CD14-positive monocyte (primary cell): ENCODE measurements around the gene STT3B. TPM values are rescaled to one million over a fixed set of nuclear protein-coding genes. Genes with fewer than 3 reads are reported as not detected.

Experiments used
- DNase-seq, 3 donors: peaks; one replicate each; pipeline ENCODE4 v3.0.0-alpha.2; 2011 to 2022
- H2AFZ ChIP-seq: 2 replicates; pipeline ENCODE4 v1.6.0; 2012; ENCODE audit warnings: mild to moderate bottlenecking, low read depth, low read length, inconsistent platforms; ENCODE audit not compliant: insufficient read depth, poor library complexity, severe bottlenecking
- H3K27ac ChIP-seq, 2 donors: 1 replicate in 1 of 2; 2 replicates in 1 of 2; pipeline ENCODE4 v1.5.1; 2012 to 2013; ENCODE audit warnings: low read length in 2 of 2, control low read depth in 1 of 2, inconsistent platforms in 1 of 2, low read depth in 1 of 2, mild to moderate bottlenecking in 1 of 2
- H3K27me3 ChIP-seq, 2 donors: one replicate each; pipeline versions ENCODE4 v1.6.0 to v1.6.1; 2011 to 2013; ENCODE audit warnings: low read length in 2 of 2; ENCODE audit not compliant: control insufficient read depth in 2 of 2, insufficient read depth in 2 of 2
- H3K36me3 ChIP-seq, 2 donors: replicated peaks in 1 of 2; 1 replicate in 1 of 2; 2 replicates in 1 of 2; pipeline versions ENCODE4 v1.5.1 to v1.6.1; 2012 to 2013; ENCODE audit warnings: low read length in 2 of 2, control low read depth in 1 of 2, inconsistent platforms in 1 of 2, mild to moderate bottlenecking in 1 of 2; ENCODE audit not compliant: insufficient read depth in 2 of 2, control insufficient read depth in 1 of 2
- H3K4me1 ChIP-seq, 2 donors: 1 replicate in 1 of 2; 2 replicates in 1 of 2; pipeline versions ENCODE4 v1.5.1 to v1.6.1; 2012 to 2013; ENCODE audit warnings: low read length in 2 of 2, control low read depth in 1 of 2, inconsistent platforms in 1 of 2, mild to moderate bottlenecking in 1 of 2, moderate library complexity in 1 of 2; ENCODE audit not compliant: insufficient read depth in 2 of 2, control insufficient read depth in 1 of 2
- H3K4me2 ChIP-seq: replicated peaks from 2 replicates; pipeline ENCODE3; 2012; ENCODE audit warnings: low read length, moderate library complexity, mild to moderate bottlenecking; ENCODE audit not compliant: poor library complexity, severe bottlenecking; ENCODE audit errors: extremely low read depth
- H3K4me3 ChIP-seq, 3 experiments: fragments of 200-600 bp in 1 of 3; sonication (generic) in 1 of 3; replicated peaks in 1 of 3; 1 replicate in 2 of 3; 2 replicates in 1 of 3; pipeline ENCODE4 v1.5.1; 2011 to 2013; ENCODE audit warnings: low read length in 3 of 3, mild to moderate bottlenecking in 3 of 3, control low read depth in 2 of 3, low read depth in 2 of 3, inconsistent platforms in 1 of 3, moderate library complexity in 1 of 3
- H3K79me2 ChIP-seq: 2 replicates; pipeline ENCODE4 v1.6.0; 2012; ENCODE audit warnings: mild to moderate bottlenecking, control low read depth, inconsistent platforms, low read length, moderate library complexity; ENCODE audit not compliant: insufficient read depth
- H3K9ac ChIP-seq: 2 replicates; pipeline ENCODE4 v1.6.0; 2017; ENCODE audit warnings: low read length, mild to moderate bottlenecking; ENCODE audit not compliant: insufficient read depth, poor library complexity, severe bottlenecking
- H3K9me3 ChIP-seq, 2 donors: replicated peaks in 1 of 2; 1 replicate in 1 of 2; 2 replicates in 1 of 2; pipeline versions ENCODE4 v1.5.1 to v1.6.1; 2012 to 2013; ENCODE audit warnings: low read length in 2 of 2, control low read depth in 1 of 2; ENCODE audit not compliant: control insufficient read depth in 1 of 2, insufficient read depth in 1 of 2
- H4K20me1 ChIP-seq: 2 replicates; pipeline ENCODE4 v1.6.0; 2012; ENCODE audit warnings: mild to moderate bottlenecking, low read length, control low read depth, moderate library complexity; ENCODE audit not compliant: insufficient read depth
- H3K27ac Mint-ChIP-seq, 7 donors: one replicate each; pipeline ENCODE4 v1.8.0; 2020; ENCODE audit warnings: mild to moderate bottlenecking in 7 of 7, mixed read lengths in 7 of 7, moderate library complexity in 6 of 7, inconsistent platforms in 2 of 7
- H3K27me3 Mint-ChIP-seq, 3 donors: one replicate each; pipeline ENCODE4 v1.8.0; 2021 to 2022; ENCODE audit warnings: low read depth in 3 of 3, mild to moderate bottlenecking in 3 of 3, mixed read lengths in 3 of 3, moderate library complexity in 3 of 3, inconsistent platforms in 1 of 3
- H3K36me3 Mint-ChIP-seq, 2 donors: one replicate each; pipeline ENCODE4 v1.8.0; 2020; ENCODE audit warnings: mixed read lengths in 2 of 2, inconsistent platforms in 1 of 2, mild to moderate bottlenecking in 1 of 2
- H3K4me1 Mint-ChIP-seq: one replicate; pipeline ENCODE4 v1.8.0; 2020; ENCODE audit warnings: mild to moderate bottlenecking, mixed read lengths
- H3K4me3 Mint-ChIP-seq, 2 donors: one replicate each; pipeline ENCODE4 v1.8.0; 2020; ENCODE audit warnings: mild to moderate bottlenecking in 2 of 2, mixed read lengths in 2 of 2, moderate library complexity in 1 of 2
- H3K9me3 Mint-ChIP-seq, 7 donors: one replicate each; pipeline ENCODE4 v1.8.0; 2020 to 2022; ENCODE audit warnings: mixed read lengths in 7 of 7, mild to moderate bottlenecking in 6 of 7, moderate library complexity in 6 of 7, inconsistent platforms in 2 of 7
- CTCF ChIP-seq: fragments of 200-600 bp; IDR thresholded peaks from one replicate; pipeline ENCODE4 v1.8.0; 2022; ENCODE audit warnings: antibody characterized with exemption, mild to moderate bottlenecking
- WGBS: methylation state at CpG from one replicate; pipeline ENCODE4 v1.1.5; 2013; ENCODE audit warnings: missing lambda C conversion rate; ENCODE audit not compliant: insufficient coverage; 5-methylcytosine and 5-hydroxymethylcytosine counted together
- intact Hi-C, 2 donors: fragments of 100-400 bp; cut with micrococcal nuclease; formaldehyde crosslinking; loops; one replicate each; pipeline versions ENCODE4 v1.15.0 to v1.15.1; 2023
- polyA plus RNA-seq, 3 donors: library from polyadenylated mRNA; depleted of rRNA in 1 of 3; unstranded in 2 of 3; stranded (reverse) in 1 of 3; fragments of 300-500 nt in 2 of 3; fragments of >200 nt in 1 of 3; fragmentation: Illumina TruSeq in 2 of 3; gene quantifications; 1 replicate in 2 of 3; 2 replicates in 1 of 3; pipeline ENCODE4 v1.2.3, GENCODE V29; 2012 to 2021

The STT3B gene
- polyA plus RNA-seq, 3 donors = 47.3 to 97.0 (median 86.3) TPM

- intact Hi-C loops = no loop called here
- Histone ChIP-seq H3K9ac (no peak overlapping the region), H3K79me2 (no peaks in the 10 kb centered on the region), H3K27me3 (no peaks in the 10 kb centered on the region), H4K20me1 (no peaks in the 10 kb centered on the region), H3K4me3 (no peak overlapping the region), H3K4me1 (no peaks in the 10 kb centered on the region), H3K27ac (no peak overlapping the region), H3K4me2 (no peak overlapping the region), H3K36me3 (no peaks in the 10 kb centered on the region), H3K9me3 (peaks cover 13 to 21% of the 10 kb centered on the region in 2 donors), H2AFZ (no peak overlapping the region)
- peaks cover 0 to 3% (median 3%) of the 10 kb centered on the region in 3 donors for H3K27me3 Mint-ChIP-seq
- WGBS = no CpG with 5 or more reads among the region's 6 CpGs
- no peak for DNase-seq
- H3K9me3 Mint-ChIP-seq = peaks cover 10 to 30% (median 14%) of the 10 kb centered on the region in 7 donors
- H3K36me3 Mint-ChIP-seq = no peaks in the 10 kb centered on the region
- no peaks in the 10 kb centered on the region for H3K4me1 Mint-ChIP-seq
- no peak overlapping the region for H3K4me3 Mint-ChIP-seq
- TF ChIP-seq CTCF = no peak
- H3K27ac Mint-ChIP-seq = no peak overlapping the region
These were observed 41.1 kb upstream of the STT3B start for GRCh38 chr3:31491660-31492059.

GRCh38 chr3:31493149-31493548, 39.6 kb upstream of the STT3B start:
- no peak overlapping the region for H2AFZ ChIP-seq
- no peak overlapping the region for H3K4me2 ChIP-seq
- no peak overlapping the region for H3K9ac ChIP-seq
- H3K4me3 ChIP-seq = no peak overlapping the region
- Mint-ChIP-seq H3K9me3 (peaks cover 10 to 30% (median 14%) of the 10 kb centered on the region in 7 donors), H3K36me3 (no peaks in the 10 kb centered on the region), H3K4me1 (no peaks in the 10 kb centered on the region), H3K4me3 (no peak overlapping the region), H3K27ac (no peak overlapping the region), H3K27me3 (peaks cover 0 to 2% (median 2%) of the 10 kb centered on the region in 3 donors)
- H3K27me3 ChIP-seq = no peaks in the 10 kb centered on the region
- DNase-seq = no peak
- TF ChIP-seq CTCF = no peak
- peaks cover 13 to 21% of the 10 kb centered on the region in 2 donors for H3K9me3 ChIP-seq
- H3K36me3 ChIP-seq = no peaks in the 10 kb centered on the region
- intact Hi-C loops = no loop called here
- H3K4me1 ChIP-seq = no peaks in the 10 kb centered on the region
- H3K79me2 ChIP-seq = no peaks in the 10 kb centered on the region
- no peaks in the 10 kb centered on the region for H4K20me1 ChIP-seq
- no peak overlapping the region for H3K27ac ChIP-seq
